ENCODE measurements around the gene RAD51B.
A peak's percentile ranks its signal among the peaks of the same experiment; 100 is the strongest.

The RAD51B gene

DNA sequence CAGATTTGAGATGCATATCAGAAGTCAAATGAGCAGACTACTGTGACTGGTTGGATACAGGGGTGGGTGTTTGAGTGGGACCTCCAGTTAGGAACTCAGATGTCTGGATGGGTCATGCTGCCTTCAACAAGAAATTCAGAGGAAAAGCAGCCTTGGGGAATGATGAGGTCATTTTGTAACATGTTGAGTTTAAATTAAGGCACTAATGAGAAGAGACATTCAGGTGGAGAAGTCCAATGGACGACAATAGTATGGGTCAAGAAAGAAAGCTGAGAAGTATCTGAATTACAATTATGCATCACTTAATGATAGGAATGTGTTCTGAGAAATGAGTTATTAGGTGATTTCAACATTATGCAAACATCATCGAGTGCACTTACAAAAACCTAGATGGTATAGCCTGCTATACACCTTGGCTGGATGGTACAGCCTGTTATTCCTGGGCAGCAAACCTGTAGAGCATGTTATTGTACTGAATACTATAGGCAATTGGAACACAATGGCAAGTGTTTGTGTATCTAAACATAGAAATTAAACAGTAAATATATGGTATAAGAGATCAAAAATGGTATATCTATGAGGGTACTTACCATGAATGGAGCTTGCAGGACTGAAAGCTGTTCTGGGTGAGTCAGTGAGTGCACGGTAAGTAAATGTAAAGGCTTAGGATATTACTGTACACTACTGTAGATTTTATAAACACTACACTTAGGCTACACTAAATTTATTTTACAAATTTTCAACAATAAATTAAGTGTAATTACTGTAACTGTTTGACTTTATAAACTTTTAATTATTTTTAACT, 414.7 kb downstream of the RAD51B start:
- DNase-seq (ENCODE audit: low spot score), result no peak

DNA sequence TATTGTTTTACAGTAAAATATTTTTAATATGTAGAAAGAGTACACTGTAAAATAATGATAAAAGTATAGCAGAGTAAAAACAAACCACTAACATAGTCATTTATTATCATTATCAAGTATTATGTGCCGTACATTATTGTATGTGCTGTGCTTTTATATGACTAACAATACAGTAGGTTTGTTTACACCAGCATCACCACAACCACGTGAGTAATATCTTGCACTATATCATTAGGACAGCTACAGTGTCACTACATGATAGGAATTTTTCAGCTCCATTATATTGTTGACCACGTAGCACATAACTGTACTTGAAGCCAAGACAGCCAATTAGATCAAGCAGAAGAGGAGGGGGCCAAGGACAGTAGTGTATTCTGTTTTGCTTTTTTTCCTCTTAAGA, 415.4 kb downstream of the RAD51B start:
- no peak for DNase-seq (ENCODE audit: low spot score)

DNA sequence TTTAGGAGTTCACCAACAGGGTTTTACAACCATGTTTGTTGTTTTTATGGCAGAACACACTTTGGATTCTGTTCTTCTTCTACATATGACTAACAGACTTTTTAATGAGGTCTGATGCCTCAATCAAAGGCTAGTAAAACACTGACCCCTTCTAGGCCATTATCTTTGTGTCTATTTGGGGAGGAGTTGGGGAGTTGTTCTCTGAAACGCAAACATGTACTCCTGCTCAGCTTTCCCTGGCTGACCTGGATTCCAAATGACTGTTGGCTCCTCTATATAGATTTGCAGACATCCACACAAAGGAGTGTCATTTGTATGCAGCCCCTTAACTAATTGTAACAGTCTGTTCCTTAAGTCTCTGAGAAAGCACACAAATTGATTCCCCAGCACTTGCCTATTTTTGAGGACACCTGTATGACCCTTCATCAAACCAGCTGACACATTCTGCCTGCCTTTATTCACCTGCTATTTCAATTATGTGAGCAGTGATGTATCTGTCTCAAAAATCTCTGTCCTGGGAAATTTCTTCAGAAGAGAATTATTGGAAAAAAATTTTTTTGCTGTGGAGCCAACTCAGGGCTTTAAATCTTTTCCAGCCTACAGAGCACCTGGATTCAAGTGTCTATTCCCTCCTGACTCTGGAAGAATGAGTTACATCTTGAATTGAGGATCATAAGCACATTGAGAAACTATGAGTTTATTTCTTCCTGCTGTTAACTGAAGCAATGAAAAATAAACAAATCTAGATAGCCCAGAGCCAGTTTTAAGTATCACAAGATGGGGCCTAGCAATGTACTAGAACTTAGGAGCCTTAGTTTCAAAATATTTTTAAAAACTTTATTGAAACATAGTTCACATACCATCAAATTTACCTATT, 417.2 kb downstream of the RAD51B start:
- no peak for DNase-seq (ENCODE audit: low spot score)

DNA sequence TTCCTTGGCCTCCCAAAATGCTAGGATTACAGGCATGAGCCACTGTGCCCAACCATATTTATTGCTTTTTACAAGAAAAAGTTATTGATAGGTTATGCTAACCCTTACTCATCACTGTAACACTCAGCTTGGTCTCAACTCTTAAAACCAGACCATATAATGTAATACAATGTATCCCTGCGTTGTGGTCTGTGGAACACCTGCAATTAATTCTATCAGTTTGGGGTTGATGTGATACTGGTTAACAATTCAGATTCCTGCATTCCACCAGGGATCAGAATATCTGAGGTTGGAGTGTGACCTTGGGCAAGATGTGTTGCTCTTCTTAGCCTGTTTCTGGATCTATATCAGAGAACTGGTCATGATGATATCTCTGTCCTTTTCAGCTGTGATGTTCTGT, 419.0 kb downstream of the RAD51B start:
- DNase-seq (ENCODE audit: low spot score), result no peak

DNA sequence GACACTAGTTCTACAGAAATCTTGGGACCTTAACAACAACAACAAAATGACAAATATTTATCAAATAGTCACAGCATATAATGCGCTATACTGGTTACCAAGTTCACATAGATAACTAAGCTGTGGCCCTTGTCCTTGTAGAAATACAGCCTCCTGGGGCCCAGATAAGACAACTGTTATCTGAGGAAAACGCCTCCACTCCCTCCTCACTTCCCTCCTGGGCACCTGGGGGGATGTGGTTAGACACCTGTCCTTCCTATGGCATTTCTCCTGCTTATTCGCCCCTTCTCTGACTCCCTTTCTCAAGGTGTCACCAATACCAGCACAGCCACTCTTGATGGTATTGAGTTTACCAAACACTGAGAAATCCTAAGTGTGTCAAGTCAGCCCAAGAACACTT, 419.4 kb downstream of the RAD51B start:
- DNase-seq (ENCODE audit: low spot score), result no peak

DNA sequence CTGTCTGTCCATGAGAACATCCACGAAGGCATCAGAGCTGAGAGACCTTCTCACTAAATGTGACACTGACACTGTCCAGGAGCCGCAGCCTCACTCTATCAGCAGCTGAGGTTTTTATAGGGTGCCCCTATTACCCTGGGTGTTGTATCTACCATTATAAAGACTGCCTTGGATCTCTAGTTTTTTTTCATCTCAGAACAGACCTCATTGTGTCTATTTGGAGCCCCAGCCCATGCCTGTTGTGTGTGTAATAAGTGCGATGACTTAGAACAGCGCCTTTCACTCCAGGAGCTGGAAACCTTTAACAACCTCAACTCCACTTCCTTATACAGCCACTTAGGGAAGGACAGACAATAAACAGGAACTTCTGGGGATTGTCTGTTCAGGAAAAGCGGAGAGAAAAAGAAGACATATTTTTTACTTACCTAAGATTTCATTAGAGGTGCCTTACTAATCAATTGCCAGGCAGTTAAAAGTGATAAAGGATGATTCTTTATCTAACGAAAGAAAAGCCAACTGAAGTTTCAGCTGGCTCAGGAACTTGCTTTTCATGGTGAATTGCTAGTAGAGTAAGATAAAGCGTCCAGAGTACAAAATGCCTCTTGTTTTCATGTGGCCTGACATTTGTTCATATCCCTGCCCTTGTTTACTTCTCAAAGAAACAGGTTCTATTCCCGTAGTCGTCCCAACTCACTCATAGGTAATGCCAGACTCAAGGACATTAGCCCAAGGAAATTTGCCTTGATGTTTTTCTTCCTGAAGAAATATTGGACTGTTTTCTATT, 420.6 kb downstream of the RAD51B start:
- DNase-seq (ENCODE audit: low spot score), result no peak

DNA sequence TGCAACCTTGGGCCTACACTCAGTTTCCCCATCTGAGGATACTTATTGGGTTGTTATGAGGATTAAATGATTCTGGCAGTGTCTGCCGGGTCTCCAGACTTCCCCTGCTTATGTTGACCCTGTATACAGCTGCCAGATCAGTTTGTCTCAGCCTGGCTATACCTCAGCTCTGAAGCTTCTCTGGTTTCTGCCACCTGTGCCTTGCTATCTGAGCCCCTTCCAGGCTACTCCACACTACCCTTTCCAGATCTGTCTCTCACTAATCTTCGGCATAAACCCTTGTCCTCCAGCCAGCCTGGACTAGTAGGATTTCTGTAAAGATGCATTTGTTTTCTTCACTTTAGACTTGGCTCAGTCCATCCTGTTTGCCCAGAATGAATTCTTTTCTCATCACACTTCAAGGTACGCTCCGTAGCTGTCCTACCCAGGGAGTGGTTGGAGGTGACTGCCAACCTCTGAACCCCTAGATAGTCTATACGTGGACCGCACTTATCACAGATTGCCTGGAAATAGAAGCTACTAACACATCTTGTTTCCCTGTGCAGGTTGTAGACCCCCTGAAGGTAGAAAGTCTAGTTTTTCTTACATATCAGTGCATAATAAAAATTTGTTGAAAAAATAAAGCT, 422.4 kb downstream of the RAD51B start:
- no peak for DNase-seq (ENCODE audit: low spot score)

DNA sequence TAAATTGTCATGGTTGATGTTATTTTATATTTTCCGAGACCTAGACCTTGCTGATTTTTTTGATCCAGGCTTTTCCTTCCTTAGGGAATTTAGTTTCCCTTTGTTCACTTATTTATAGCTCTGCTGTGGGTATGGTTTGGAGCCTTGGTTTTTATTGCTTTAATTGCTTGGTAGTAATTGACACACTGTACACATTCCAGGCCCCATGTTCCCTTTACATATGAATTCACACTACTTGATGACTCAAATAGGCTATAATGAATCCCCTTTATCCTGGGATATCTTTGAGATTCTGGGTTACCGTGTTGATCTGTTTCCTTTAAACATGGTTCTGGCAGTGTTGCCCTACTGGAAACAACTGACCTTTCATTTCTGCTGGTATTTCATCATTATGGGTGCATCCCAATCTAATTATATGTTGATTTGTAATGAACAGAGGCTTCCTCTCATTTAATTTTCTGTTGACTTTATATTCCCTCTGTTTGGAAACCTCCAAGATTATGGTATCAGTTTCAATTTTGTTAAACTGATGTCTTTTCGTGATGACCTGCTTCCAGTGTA, 424.0 kb downstream of the RAD51B start:
- no peak for DNase-seq (ENCODE audit: low spot score)

DNA sequence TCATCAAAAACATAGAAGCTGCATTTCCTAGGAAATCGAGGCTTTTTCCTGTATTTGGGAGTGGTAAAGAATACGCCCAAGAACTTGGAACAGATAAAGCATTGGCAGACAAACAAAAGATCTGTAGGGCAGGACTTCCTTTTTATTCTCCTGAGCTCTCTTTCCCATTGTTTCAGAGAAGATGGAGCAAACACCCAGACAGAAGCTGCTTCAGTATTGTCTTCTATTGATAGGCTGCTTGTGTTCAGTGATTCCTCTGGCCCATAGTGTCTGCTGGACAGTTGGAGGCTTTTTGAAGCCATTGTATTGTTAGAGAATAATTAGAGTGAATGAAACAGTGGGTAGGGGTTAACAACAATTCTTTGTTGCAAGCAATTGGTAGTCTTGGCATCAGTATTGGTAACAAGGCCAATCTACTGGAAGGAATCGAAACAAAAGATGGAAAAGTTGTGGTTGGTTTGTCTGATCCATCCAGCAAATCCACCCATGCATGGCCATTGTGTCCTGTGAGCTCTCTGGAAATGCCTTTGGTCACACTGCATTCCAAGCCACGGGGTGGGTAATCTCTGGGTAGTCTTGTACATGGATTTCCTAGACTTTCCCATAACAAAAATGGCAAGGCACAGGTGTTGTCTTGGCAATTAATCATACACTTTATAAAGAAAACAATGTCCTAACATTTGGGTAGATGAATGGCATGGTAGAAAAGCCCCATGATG, 424.8 kb downstream of the RAD51B start:
- DNase-seq (ENCODE audit: low spot score), result no peak

DNA sequence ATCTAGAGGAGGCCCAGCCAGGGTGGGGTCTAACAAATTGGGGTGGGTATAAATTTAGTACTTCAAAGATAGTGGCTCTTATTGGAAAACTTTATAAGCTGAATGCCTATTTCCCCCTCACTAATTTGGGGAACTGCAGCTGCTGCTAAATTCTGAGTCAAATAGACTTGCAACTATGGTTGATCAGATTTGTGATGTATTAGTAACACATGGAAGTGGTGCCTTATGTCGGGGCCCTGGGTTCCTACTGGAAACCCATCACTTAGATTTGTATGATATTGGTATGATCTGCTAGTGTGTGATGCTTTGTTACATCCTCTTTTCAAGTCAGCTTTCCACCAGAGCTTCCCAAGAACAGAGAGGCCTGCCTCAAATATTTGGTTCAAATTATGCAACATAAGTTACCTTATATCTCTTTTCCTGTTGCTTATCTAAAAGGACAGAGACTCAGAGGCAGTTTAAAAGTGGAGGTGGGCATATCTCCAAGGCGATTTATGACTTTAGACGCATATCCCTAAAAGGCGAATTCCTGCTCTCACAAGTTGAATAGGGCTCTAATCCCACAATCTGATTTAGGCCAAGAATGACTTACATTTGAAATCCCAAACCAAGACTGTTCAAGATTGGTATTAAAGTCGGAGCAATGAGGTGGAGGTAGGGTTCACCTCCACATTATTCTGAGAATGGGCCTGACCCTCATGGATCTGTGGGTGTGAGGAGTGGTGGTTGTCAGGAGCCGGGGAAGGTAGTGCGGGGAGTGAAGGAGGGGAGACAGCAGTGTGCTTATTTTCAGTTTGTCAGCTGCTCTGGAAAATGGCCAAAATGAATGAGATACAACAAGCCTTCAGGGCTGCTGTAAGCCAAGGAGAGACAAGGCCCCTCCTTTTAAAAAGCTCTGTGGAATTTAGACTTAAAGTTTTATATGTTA, 425.8 kb downstream of the RAD51B start:
- DNase-seq (ENCODE audit: low spot score), result no peak

DNA sequence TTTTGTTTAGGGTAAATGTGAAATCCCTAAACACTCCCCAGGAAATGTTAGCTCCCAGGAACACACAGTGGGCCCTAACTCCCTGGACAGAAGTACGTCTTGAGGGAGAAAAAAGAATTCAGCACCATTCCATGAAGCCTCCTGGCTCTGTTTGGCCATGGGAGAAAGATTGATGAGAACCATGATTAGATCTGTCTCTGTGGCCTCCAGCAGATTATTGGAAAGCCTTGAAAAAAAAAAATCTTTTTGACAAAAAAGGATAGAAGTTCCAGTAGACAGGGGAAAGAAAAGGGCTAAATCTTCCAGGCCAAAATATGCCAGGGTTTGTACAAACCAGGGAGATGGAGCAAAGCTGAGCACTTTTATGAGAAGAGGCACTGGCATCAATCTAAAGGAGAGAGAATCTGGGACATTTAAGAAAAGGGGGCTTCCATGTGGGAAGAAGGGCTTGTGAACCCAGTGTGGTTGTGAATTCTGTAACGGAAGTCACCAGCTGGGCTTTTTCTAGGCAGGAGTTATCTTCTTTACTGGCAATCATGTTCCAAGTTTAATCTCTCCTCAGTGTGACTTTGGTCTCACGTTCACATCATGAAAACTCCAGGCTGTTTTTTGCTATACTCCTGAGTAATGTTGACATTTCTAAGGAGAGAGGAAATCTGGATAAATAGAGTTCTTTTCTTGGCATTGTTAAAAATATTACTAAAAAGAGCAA, 426.7 kb downstream of the RAD51B start:
- no peak for DNase-seq (ENCODE audit: low spot score)

DNA sequence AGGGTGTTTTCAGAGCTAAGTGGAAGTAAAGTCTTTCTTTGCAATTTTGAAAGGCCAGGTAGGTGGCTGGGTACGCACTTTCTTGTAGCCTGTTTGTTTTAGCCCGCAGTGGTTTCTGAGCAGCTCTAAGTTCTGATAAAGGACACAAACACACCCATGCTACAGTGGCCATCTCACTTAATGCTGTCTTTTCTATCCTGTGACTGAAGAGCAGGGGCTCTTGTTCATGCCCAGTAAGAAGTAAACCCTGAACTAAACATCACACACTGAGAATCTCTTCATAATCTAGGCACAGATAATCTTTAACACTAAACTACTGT, 427.2 kb downstream of the RAD51B start:
- DNase-seq (ENCODE audit: low spot score), result no peak

DNA sequence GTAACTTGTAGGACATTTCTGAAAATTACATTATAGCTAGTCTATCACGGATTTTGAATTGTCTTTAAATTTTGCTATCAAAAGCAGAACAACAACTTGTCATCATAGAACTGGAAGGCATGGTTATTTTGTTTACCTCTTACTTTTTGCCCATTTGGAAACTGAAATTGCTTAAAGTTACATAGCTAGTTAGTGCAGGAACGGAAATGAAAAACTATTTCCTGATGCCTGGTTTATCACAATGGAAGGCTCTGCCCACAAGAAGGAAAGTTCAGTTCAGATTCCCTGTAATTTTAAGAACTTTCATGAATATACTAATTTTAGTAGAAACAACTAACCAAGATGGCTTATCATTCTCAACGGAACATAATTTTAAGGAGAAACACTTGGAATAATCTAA, 427.7 kb downstream of the RAD51B start:
- no peak for DNase-seq (ENCODE audit: low spot score)

DNA sequence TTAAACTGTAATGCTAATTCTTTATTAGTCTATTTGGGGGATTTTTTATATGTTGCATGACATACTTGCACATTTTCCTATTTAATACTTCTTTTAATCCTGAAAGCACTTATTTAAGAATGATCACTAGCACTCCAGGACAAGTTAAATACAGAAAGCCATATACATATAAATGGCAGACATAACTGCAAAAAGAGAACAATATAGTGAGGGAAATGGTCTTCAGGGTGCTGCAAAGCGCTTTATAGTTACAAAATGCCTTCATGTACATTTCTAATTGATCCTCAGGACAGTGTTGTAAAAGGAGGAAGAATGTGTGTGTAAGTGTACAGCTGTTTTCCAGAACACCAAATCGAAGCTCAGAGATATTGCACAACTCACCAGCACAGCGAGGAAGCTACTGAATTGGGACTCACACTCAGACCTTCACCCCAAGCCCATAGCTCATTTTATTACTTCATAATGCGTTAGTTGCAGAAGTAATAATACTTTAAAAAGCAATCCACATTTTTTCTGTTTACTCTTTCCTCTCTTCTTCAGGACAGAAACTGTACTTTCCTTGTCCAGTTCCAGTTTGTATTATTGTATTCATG, 428.2 kb downstream of the RAD51B start:
- DNase-seq (ENCODE audit: low spot score), result no peak

DNA sequence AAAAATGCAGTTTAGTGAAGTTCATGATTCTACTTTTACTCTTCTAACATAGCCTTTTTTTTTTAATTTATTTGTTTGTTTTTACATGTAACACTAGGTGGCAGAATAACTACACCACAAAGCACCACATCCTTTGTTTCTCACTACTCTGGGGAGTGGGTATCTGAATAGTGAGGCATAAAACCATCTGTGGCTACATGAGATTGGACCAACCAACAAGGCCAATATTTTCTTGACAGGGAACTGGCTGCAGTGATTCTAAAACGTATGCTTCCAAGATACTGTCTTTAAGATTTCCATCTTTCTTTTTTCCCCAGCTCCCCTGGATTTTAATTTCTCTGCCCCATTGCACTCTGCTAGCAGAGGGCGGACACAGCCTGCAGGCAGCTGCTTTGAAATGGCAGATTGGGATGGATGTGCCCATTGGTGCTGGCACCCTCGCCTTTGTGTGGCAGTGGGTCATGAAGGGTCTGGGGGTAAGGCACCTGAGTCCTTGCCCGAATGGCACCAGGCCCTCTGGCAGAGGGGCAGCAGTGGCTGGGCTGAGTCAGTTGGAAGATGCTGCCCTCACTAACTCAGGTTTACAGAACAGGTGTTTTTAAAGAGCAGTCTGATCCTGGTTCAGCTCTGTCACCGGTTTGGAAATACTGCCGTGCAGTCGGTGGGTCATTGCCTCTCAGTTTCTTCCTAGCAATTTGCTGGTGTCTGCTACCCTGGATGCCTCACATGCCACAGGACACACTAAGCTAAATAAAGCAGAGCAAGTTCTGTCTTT, 429.1 kb downstream of the RAD51B start:
- peak; percentile 20 for DNase-seq (ENCODE audit: low spot score)

DNA sequence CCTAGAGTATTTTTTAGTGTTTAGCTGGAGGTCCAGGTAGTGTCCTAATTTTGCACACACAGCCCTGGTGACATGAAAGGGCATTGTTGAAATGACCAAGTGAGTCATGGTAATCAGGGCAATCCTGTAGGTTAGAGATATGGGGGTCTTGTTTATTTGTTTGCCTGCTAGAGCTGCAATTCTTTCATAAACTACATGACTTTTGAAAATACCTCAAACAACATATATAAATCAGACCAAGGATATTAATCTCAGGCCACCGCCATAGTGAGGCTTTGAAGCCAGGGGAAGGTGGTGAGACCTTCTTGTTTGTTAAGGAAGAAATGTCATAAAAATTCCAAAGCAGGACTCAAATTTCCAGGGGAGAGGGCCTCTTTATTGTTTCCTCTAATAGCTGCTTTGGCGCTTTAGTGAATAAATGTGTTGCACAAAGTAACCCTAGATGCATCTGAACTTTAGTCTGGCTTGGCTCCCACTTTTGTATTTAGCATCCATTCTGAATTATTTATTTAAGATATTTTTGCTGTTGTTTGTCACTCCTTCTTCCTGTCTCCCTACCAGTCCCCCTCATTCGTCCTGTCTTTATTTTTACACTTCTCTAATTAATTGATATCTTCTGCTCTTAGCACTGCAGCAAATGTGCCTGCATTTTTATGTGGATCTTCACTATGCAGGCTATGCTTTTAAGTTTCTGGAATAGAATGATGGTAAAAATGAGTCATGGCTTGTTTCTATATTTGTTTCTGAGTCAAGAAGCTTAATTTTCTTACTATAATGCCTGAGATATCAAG, 430.3 kb downstream of the RAD51B start:
- DNase-seq (ENCODE audit: low spot score), result peak; percentile 28
